Mesodermal cell (in vitro differentiated cells): ENCODE results near the gene HCAR2.
"Not testable (repeated sequence)": the region's sequence is repeated elsewhere in the genome, so short reads cannot be mapped to it uniquely, and the experiment has no call there.

Experiments used
- H3K27ac ChIP-seq: 2 replicates; pipeline ENCODE4 v1.7.0; 2013; ENCODE audit warnings: mild to moderate bottlenecking, low read depth, low read length, moderate library complexity; ENCODE audit not compliant: severe bottlenecking
- H3K36me3 ChIP-seq: 2 replicates; pipeline ENCODE4 v1.7.1; 2013; ENCODE audit warnings: mild to moderate bottlenecking, low read length, moderate library complexity; ENCODE audit not compliant: control insufficient read depth, insufficient read depth
- H3K4me1 ChIP-seq: one replicate; pipeline ENCODE4 v1.7.1; 2013; ENCODE audit warnings: mild to moderate bottlenecking, low read length; ENCODE audit not compliant: insufficient read depth, control insufficient read depth, poor library complexity, severe bottlenecking
- H3K4me3 ChIP-seq: 2 replicates; pipeline ENCODE4 v1.7.0; 2013; ENCODE audit warnings: low read length, control low read depth, mild to moderate bottlenecking; ENCODE audit not compliant: insufficient read depth, poor library complexity, severe bottlenecking; ENCODE audit errors: extremely low read depth
- H3K9me3 ChIP-seq: 2 replicates; pipeline ENCODE4 v1.7.1; 2013; ENCODE audit warnings: mild to moderate bottlenecking, low read length, moderate library complexity; ENCODE audit not compliant: control insufficient read depth
- WGBS, 2 experiments: methylation state at CpG; one replicate each; pipeline ENCODE4 v1.1.5; 2013; ENCODE audit warnings: missing lambda C conversion rate in 2 of 2; ENCODE audit not compliant: insufficient coverage in 2 of 2; 5-methylcytosine and 5-hydroxymethylcytosine counted together

The HCAR2 gene

GRCh38 chr12:122713491-122714188 lies 10.5 kb upstream of the HCAR2 start:
- not testable (repeated sequence) for H3K4me3 ChIP-seq, H3K4me1 ChIP-seq, H3K9me3 ChIP-seq, H3K27ac ChIP-seq, H3K36me3 ChIP-seq
- WGBS, 2 experiments, result 100% methylated on average over 2 of the region's 10 CpGs; no CpG with 5 or more reads in 1 of the 2 experiments

- not testable (repeated sequence) for H3K9me3 ChIP-seq, H3K27ac ChIP-seq, H3K36me3 ChIP-seq, H3K4me1 ChIP-seq, H3K4me3 ChIP-seq
- 83 to 88% methylated on average over 1 of the region's 1 CpG for WGBS, 2 experiments
Observed at GRCh38 chr12:122711266-122711665, 8.1 kb upstream of the HCAR2 start.

GRCh38 chr12:122710341-122710740 lies 7.2 kb upstream of the HCAR2 start:
- H3K27ac ChIP-seq, H3K36me3 ChIP-seq, H3K9me3 ChIP-seq, H3K4me1 ChIP-seq, H3K4me3 ChIP-seq: not testable (repeated sequence)
- 94 to 100% methylated on average over 1 to 2 of the region's 2 CpGs for WGBS, 2 experiments

GRCh38 chr12:122709287-122709686 lies 6.1 kb upstream of the HCAR2 start:
- not testable (repeated sequence) for H3K4me1 ChIP-seq, H3K9me3 ChIP-seq, H3K36me3 ChIP-seq, H3K4me3 ChIP-seq, H3K27ac ChIP-seq
- no CpG with 5 or more reads among the region's 3 CpGs for WGBS, 2 experiments

- not testable (repeated sequence) for H3K27ac ChIP-seq, H3K9me3 ChIP-seq, H3K36me3 ChIP-seq, H3K4me1 ChIP-seq, H3K4me3 ChIP-seq
- WGBS, 2 experiments, result no CpG with 5 or more reads among the region's 3 CpGs
Observed at GRCh38 chr12:122703841-122704240, 684 bp upstream of the HCAR2 start.

- H3K4me3 ChIP-seq, H3K27ac ChIP-seq, H3K9me3 ChIP-seq, H3K36me3 ChIP-seq, H3K4me1 ChIP-seq: not testable (repeated sequence)
- 89 to 92% methylated on average over 3 of the region's 4 CpGs for WGBS, 2 experiments
Observed at GRCh38 chr12:122701481-122701880, 1.7 kb downstream of the HCAR2 start.

GRCh38 chr12:122700038-122700710 lies 3.0 kb downstream of the HCAR2 start:
- H3K9me3 ChIP-seq, H3K36me3 ChIP-seq, H3K27ac ChIP-seq, H3K4me1 ChIP-seq, H3K4me3 ChIP-seq: not testable (repeated sequence)
- WGBS, 2 experiments, result no CpG with 5 or more reads among the region's 9 CpGs

- H3K27ac ChIP-seq, H3K4me3 ChIP-seq, H3K4me1 ChIP-seq, H3K9me3 ChIP-seq, H3K36me3 ChIP-seq: not testable (repeated sequence)
- WGBS, 2 experiments, result no CpG with 5 or more reads among the region's 2 CpGs
Observed at GRCh38 chr12:122696922-122697321, 6.2 kb downstream of the HCAR2 start.

- H3K9me3 ChIP-seq, result no peaks in the 10 kb centered on the region
- H3K4me1 ChIP-seq, result no peaks in the 10 kb centered on the region
- 93% methylated on average over 3 of the region's 3 CpGs; no CpG with 5 or more reads in 1 of the 2 experiments for WGBS, 2 experiments
- H3K36me3 ChIP-seq, result no peaks in the 10 kb centered on the region
- no peak overlapping the region for H3K4me3 ChIP-seq
- no peak overlapping the region for H3K27ac ChIP-seq
Observed at GRCh38 chr12:122691566-122691965, 11.6 kb downstream of the HCAR2 start.

GRCh38 chr12:122688291-122688690 lies 14.9 kb downstream of the HCAR2 start:
- WGBS, 2 experiments, result 89 to 90% methylated on average over 2 to 3 of the region's 3 CpGs
- Histone ChIP-seq H3K4me3 (no peak overlapping the region), H3K36me3 (no peaks in the 10 kb centered on the region), H3K9me3 (no peaks in the 10 kb centered on the region), H3K4me1 (no peaks in the 10 kb centered on the region), H3K27ac (no peak overlapping the region)

- Histone ChIP-seq H3K9me3 (no peaks in the 10 kb centered on the region), H3K4me3 (no peak overlapping the region), H3K27ac (no peak overlapping the region), H3K4me1 (no peaks in the 10 kb centered on the region), H3K36me3 (no peaks in the 10 kb centered on the region)
- 87 to 88% methylated on average over 5 of the region's 5 CpGs for WGBS, 2 experiments
Observed at GRCh38 chr12:122687086-122687485, 16.1 kb downstream of the HCAR2 start.
